Activated naive CD4-positive, alpha-beta T cell treated with anti-CD3 and anti-CD28 coated beads for 36 hours (primary cell): ENCODE measurements around the gene USP17L28. TPM values are rescaled to one million over a fixed set of nuclear protein-coding genes. Genes with fewer than 3 reads are reported as not detected.
"Not testable (repeated sequence)": the region's sequence is repeated elsewhere in the genome, so short reads cannot be mapped to it uniquely, and the experiment has no call there.

Source experiments
- CTCF ChIA-PET: fragments of 350-600 bp; sonication (Branson Sonifier 250); formaldehyde crosslinking; loops from one replicate; lab custom pipeline; 2021; ENCODE audit warnings: antibody characterized with exemption; lab: Charles Lee
- DNase-seq: peaks from one replicate; pipeline ENCODE4 v3.0.0-alpha.2; 2020
- H3K27ac Mint-ChIP-seq: one replicate; pipeline ENCODE4 v1.8.0; 2021; ENCODE audit warnings: mild to moderate bottlenecking, mixed read lengths
- H3K27me3 Mint-ChIP-seq: one replicate; pipeline ENCODE4 v1.8.0; 2021; ENCODE audit warnings: low read depth, mixed read lengths
- H3K36me3 Mint-ChIP-seq: one replicate; pipeline ENCODE4 v1.8.0; 2021; ENCODE audit warnings: low read depth, mixed read lengths
- H3K4me1 Mint-ChIP-seq: one replicate; pipeline ENCODE4 v1.8.0; 2021; ENCODE audit warnings: low read depth, mixed read lengths
- H3K4me3 Mint-ChIP-seq: one replicate; pipeline ENCODE4 v1.8.0; 2021; ENCODE audit warnings: mild to moderate bottlenecking, moderate library complexity, mixed read lengths
- H3K9me3 Mint-ChIP-seq: one replicate; pipeline ENCODE4 v1.8.0; 2021; ENCODE audit warnings: mixed read lengths
- intact Hi-C: fragments of 100-400 bp; cut with micrococcal nuclease; formaldehyde crosslinking; loops from one replicate; pipeline ENCODE4 v1.15.1; 2023
- total RNA-seq, 2 experiments: library from RNA; stranded (reverse); gene quantifications; one replicate each; pipeline ENCODE4 v1.2.3, GENCODE V29; 2021

Gene USP17L28
- total RNA-seq, 2 experiments from 2014 or later = not detected

GRCh38 chr4:9384126-9384525, 35.4 kb downstream of the USP17L28 start:
- Mint-ChIP-seq H3K36me3 (no peaks in the 10 kb centered on the region), H3K9me3 (no peaks in the 10 kb centered on the region), H3K4me3 (no peak overlapping the region), H3K27ac (no peak overlapping the region), H3K27me3 (no peaks in the 10 kb centered on the region), H3K4me1 (peaks cover 2% of the 10 kb centered on the region)
- intact Hi-C loops = no loop called here
- CTCF ChIA-PET = no interaction called here
- no peak for DNase-seq

- intact Hi-C loops, CTCF ChIA-PET, H3K9me3 Mint-ChIP-seq, H3K27me3 Mint-ChIP-seq, H3K36me3 Mint-ChIP-seq, DNase-seq, H3K4me3 Mint-ChIP-seq, H3K27ac Mint-ChIP-seq, H3K4me1 Mint-ChIP-seq: not testable (repeated sequence)
These were observed 40.3 kb downstream of the USP17L28 start for GRCh38 chr4:9389001-9389400.

Other genes with a start within 250 kb of the USP17L28 start
- gene FAM90A26, start 178.5 kb upstream of the USP17L28 start, total RNA-seq = not detected
- gene USP17L10, start 138.2 kb upstream of the USP17L28 start, total RNA-seq = not detected
- not detected for gene USP17L11, start 133.5 kb upstream of the USP17L28 start, total RNA-seq
- gene USP17L12, start 128.7 kb upstream of the USP17L28 start, total RNA-seq = not detected
- not detected for gene USP17L13, start 124.0 kb upstream of the USP17L28 start, total RNA-seq
- not detected for gene USP17L15, start 114.5 kb upstream of the USP17L28 start, total RNA-seq
- not detected for gene USP17L17, start 105.0 kb upstream of the USP17L28 start, total RNA-seq
- not detected for gene USP17L18, start 100.3 kb upstream of the USP17L28 start, total RNA-seq
- not detected for gene USP17L19, start 95.5 kb upstream of the USP17L28 start, total RNA-seq
- gene USP17L20, start 90.8 kb upstream of the USP17L28 start, total RNA-seq = not detected
- not detected for gene USP17L21, start 86.0 kb upstream of the USP17L28 start, total RNA-seq
- gene USP17L22, start 81.3 kb upstream of the USP17L28 start, total RNA-seq = not detected
- not detected for gene USP17L24, start 23.7 kb upstream of the USP17L28 start, total RNA-seq
- gene USP17L25, start 19.0 kb upstream of the USP17L28 start, total RNA-seq = not detected
- gene USP17L26, start 14.2 kb upstream of the USP17L28 start, total RNA-seq = not detected
- not detected for gene USP17L5, start 9.5 kb upstream of the USP17L28 start, total RNA-seq
- not detected for gene USP17L27, start 4.7 kb upstream of the USP17L28 start, total RNA-seq
- not detected for gene USP17L29, start 4.7 kb downstream of the USP17L28 start, total RNA-seq
- gene USP17L30, start 14.2 kb downstream of the USP17L28 start, total RNA-seq = not detected
- not detected for gene DEFB131A, start 95.5 kb downstream of the USP17L28 start, total RNA-seq